Activated CD8-positive, alpha-beta memory T cell treated with anti-CD3 and anti-CD28 coated beads for 1 hour (primary cell): ENCODE results near the gene ADAMTS17.
"Not testable (repeated sequence)": the region's sequence is repeated elsewhere in the genome, so short reads cannot be mapped to it uniquely, and the experiment has no call there.

Experiments
- DNase-seq, 2 donors: peaks; one replicate each; pipeline ENCODE4 v3.0.0-alpha.2; 2020; ENCODE audit warnings: low read depth in 1 of 2; ENCODE audit errors: extremely low read depth in 1 of 2

Gene ADAMTS17

GRCh38 chr15:100096248-100096600 is 245.6 kb downstream of the ADAMTS17 start:
- DNase-seq: no peak

DNA sequence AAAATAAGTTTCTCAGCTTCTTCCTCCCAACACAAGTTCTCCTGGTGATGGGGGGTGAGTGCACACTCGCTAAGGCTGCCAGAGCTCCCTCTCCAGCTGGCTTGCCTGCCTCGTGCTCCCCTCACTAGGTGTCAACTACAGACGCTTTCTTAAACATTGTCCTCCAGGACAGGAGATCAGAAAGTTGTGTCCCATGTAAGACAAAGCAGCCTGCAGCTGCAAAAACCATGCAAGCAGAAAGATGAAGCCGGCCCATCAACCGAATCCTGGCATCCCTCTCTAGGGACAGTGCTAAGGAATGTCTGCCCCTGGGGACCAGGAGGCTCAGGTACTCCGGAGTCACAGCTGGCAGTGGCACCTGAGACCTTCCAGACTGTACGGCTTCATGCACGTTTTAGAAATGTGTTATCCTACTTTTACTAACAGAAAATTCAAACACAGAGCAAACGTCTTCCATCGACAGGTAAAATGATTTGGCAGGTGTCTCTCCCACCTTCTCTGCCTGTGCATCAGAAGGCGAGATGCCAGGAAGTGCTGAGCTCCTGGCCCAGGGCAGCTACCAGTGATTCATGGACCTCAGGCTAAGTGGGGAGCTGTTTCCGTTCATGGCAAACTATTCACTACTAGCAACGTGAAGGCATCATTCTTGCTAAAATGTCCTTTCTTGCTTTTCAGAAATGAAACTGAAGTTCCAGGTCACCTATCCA is 246.1 kb downstream of the ADAMTS17 start:
- DNase-seq: no peak

GRCh38 chr15:100094127-100094510 is 247.7 kb downstream of the ADAMTS17 start:
- no peak for DNase-seq

- no peak for DNase-seq
These were observed 248.3 kb downstream of the ADAMTS17 start for GRCh38 chr15:100093211-100094126.

DNA sequence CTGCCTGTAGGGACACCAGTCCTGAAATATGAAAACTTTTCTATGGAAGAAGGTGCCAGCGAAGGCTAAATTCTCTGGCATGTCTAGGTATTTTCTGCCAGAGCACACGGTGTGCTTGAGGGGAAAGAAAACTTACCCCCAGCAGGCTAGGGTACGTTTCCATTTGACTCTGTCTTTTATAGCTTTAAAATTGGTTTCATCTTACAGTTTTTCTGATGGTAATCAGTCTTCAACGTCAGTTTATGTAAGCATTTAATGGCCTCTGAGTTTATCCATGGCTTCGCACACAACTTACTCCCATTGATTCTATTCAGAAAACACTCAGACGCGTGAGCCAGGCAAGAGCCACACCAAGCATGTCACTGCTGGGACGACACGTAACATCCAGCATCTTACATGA is 249.7 kb downstream of the ADAMTS17 start:
- no peak for DNase-seq

DNA sequence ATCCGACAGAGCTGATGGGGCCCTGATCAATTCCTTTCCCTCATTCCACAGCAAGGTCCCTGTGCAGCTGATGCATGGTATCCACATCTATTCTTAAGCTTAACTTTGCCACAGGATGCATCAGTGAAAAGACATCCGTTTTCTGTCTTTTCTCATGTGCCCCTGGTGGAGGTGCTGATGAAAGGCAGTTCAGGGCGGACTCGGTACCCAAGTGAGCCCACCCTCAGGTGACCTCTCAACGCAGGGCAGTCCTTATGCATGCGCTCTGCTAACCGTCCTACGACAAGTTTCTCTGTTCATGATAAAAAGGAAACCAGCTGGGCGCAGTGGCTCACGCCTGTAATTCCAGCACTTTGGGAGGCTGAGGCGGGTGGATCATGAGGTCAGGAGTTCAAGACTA is 251.4 kb downstream of the ADAMTS17 start:
- no peak for DNase-seq

- DNase-seq: not testable (repeated sequence)
These were observed 257.5 kb downstream of the ADAMTS17 start for GRCh38 chr15:100084042-100084821.

DNA sequence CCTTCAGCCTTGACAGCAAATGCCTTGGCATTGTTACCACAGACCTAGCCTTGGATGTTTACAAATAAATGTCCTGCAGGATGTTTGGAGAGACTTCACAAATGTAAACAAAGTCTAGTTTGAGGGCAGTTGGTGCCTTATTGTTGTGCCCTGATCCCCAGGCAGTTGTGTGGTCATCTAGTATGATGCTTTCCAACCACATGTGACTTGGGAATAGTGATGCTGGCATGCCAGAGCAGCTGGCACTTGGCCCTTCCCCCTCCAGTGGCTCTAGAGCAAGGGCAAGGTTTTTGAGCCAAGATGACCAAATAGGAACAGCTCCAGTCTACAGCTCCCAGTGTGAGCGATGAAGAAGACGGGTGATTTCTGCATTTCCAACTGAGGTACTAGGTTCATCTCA is 258.2 kb downstream of the ADAMTS17 start:
- no peak for DNase-seq

GRCh38 chr15:100082761-100083402 is 258.9 kb downstream of the ADAMTS17 start:
- DNase-seq: no peak

DNA sequence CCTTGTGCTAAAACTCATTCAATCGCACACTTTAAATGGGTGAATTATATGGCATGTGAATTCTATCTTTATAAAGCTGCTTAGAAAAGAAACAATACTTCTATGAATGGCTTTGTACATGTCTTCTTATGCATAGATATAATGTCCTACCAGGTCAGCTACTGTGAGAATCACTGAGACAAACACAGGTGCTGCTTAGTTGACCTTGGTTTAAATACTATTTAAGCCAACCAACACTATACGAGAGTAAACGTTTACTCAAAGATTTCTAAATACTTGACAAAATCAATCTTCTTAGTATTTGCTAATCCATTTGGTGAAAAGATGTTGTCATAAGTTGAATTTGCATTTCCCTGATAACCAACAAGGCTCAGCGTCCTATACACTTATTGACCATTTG is 260.3 kb downstream of the ADAMTS17 start:
- DNase-seq: no peak

DNA sequence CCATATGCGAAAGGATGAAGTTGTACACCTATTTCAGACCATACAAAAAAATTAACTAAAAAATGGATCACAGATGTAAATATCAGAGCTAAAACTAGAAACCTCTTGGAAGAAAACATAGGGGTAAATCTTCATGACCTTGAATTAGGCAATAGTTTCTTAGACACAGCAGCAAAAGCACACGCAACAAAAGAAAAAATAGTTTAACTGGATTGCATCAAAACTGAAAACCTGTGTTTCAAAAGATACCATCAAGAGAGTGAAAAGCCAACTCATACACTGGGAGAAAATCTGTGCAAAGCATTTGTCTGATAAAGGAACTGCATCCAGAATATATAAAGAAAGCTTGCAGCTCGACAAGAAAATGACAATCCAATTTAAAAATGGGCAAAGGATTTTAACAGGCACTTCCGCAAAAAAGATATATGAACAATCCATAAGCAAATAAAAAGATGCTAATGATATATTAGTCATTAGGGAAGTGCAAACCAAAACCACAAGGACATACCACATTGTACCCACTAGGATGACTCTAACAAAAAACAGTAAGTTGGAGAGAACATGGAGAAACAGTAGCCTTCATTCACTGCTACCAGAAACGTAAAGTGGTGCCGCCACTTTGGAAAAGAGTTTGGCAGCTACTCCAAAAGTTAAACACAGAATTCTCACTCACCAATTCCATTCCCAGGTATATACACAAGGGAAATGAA is 263.1 kb downstream of the ADAMTS17 start:
- no peak for DNase-seq

DNA sequence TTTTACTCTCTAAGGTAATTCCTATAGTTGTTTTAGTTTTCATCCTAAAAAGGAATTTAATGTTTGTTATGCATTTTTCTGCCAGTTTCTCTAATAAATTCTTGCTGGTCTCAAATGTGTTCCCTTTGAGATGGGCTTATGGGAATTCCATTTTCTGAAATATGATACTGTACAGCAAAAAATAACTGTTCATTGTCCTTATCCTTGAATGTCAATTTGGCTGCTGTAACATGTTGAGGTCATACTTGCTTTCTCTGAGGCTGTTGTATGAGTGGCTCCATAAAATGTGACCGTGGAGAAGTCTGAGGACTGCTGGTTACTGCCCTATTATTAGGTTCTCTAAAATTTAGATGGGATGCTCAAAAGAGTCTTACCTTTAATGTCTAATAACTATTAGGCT is 266.5 kb downstream of the ADAMTS17 start:
- no peak for DNase-seq

- no peak for DNase-seq
These were observed 267.8 kb downstream of the ADAMTS17 start for GRCh38 chr15:100073982-100074381.

- not testable (repeated sequence) for DNase-seq
These were observed 275.1 kb downstream of the ADAMTS17 start for GRCh38 chr15:100066521-100067280.

- no peak for DNase-seq
These were observed 279.8 kb downstream of the ADAMTS17 start for GRCh38 chr15:100061944-100062343.

DNA sequence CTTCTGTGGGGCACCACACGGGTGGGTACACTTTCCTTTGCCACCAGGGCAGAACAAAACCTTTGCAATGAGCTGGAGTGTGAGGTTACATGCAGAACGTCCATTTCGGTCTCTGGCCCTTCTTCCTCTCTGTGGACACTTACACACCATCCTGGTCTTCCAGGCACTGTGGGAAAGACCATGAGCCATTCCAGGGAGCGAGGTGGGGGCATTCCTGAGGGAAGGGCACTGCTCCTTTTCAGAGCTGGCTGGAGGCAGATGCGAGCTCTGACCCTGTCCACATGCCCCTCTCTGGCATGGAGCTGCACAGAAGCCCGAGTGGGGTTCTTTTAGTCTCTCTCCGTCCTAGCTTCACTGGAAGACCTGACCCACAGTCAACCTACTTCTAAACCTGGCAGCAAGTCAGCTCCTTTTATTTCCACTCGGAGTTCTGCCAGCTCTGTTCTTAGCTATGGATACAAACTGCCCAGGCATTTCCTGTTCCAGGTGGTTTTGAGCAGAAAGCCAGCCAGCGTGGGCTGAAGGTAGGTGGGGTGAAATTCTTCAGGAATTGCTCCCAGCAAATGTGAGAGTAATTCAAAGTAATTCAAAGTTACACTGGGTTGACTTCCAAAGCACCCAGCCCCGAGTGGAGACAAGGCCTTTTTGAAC is 281.4 kb downstream of the ADAMTS17 start:
- DNase-seq: no peak

- DNase-seq: no peak
These were observed 282.3 kb downstream of the ADAMTS17 start for GRCh38 chr15:100059521-100059920.

GRCh38 chr15:100059094-100059493 is 282.7 kb downstream of the ADAMTS17 start:
- no peak for DNase-seq

- DNase-seq: no peak
These were observed 283.3 kb downstream of the ADAMTS17 start for GRCh38 chr15:100058458-100058857.
